ENCODE results near the gene SPOUT1.

Gene SPOUT1

GRCh38 chr9:128773049-128773448, 56.5 kb downstream of the SPOUT1 start:
- no peak for DNase-seq (ENCODE audit: low read depth, low spot score)

DNA sequence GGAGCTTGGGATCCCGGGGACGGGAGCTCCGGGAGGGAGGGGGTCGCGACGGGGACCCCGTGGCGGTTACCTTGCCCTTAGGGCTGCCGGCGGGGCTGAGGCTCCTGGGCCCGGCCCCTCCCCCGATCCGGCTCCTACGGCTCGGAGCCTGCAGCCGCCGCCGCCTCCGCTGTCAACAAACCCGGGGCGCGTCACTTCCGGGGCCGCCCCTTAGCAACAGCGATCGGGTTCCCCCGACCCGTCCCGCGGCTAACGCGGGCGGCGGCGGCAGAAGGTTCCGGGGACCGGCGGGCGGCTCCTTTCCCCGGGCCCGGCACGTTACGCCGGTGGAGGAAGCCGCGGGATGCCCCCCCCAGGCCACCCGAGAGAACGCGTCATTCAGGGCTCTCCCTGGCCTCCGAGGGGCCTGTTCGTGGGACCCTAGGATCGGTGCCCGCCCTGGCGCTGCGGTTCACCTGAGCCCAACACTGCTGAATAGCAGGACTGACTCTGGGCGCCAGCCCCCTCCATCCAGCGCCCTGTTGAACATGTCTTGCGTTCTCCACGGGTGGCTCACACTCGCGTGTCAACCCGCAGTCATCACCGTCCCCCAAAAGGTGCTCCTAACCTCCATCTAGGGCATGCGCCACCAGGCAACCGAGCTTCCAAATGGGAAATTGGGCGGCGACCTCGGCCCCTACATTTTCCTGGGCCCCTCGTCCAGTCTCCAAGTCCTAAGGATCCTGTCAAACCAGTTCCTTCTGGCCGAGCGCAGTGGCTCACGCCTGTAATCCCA, 57.7 kb downstream of the SPOUT1 start, which contains the start of gene ZER1:
Gene ZER1 (minus strand): TSS at position 183 of the 775 bp plus-strand sequence. CDS start 16,362 bp downstream, outside the sequence.
- DNase-seq (ENCODE audit: low read depth, low spot score) = peak; percentile 68

DNA sequence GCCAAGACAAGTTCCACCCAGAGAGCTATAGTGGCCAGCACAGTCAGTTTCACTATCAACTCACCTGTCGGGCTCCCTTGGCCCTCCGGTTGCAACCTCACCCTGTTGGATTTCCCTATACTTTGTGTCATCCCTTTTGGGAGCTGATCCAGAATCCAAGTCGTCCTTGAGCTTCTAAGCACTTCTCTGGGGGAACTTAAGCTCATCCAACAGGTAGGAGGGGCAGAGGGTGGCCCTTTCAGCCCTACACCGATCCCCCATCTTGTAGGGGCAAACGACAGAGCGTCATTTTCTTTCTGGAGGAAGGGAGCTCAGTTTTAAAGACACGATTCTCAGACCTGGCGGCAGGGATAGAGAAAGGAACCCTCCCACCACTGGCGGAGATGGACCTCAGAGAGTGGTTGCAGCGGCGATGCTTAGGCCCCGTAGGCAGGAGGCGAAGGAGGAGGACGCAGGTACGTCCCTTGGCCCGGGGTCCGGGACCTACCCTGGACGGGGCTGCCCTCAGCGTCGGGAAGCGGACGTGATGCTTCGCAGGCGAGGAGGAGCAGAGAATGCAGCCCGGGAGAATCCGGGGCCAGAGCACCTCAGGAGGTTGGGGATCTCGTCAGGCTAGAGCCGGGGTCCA, 58.4 kb downstream of the SPOUT1 start:
- DNase-seq (ENCODE audit: low read depth, low spot score) = no peak

DNA sequence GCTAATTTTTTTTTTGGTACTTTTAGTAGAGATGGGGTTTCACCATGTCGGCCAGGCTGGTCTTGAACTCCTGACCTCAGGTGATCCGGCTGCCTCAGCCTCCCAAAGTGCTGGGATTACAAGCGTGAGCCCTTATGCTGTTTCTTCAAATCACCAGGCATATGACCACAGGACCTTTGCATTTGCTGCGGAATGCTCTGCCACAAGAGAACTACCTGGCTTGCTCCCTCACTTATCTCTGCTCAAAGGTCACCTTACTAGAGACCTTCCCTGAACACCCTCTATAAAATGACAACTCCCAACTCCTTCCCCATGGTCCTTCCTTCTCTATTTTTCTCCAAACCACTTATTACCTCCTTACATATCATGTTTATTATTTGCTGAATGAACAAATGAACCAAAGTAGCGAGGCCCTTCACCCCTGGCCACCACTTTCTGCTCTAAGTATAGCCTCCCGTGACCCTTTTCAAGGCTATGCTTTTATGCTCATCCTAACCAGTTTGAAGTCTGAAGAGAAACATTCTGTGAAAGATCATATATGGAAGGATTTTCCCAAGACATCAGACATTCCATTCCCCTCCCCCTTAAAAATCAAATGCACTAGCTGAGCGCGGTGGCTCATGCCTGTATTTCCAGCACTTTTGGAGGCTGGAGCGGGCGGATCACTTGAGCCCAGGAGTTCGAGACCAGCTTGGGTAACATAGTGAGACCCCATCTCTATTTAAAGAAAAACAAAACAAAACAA, 59.1 kb downstream of the SPOUT1 start:
- no peak for DNase-seq (ENCODE audit: low read depth, low spot score)
